HepG2 (cell line): ENCODE measurements around the gene DBN1. TPM values are rescaled to one million over a fixed set of nuclear protein-coding genes. Genes with fewer than 3 reads are reported as not detected.

Source experiments
- ATAC-seq: fragments of 200-7000 bp; cut with Tn5 transposase; 3 replicates; pipeline ENCODE4 v1.9.1; 2020; ENCODE audit warnings: mild to moderate bottlenecking, moderate library complexity
- BruUV-seq: library from RNA; stranded (reverse); fragments of 400-500 nt; replicated peaks from 2 replicates; lab custom pipeline; 2021; lab: Mats Ljungman, UMichigan
- CTCF ChIA-PET: fragments of 300-600 bp; formaldehyde crosslinking; extraction: SDS; loops from one replicate; lab custom pipeline; 2021; ENCODE audit warnings: low total read pairs, inconsistent platforms, low intra/inter-chr PET ratio; lab: Yijun Ruan, JAX
- POLR2A ChIA-PET: fragments of 350-600 bp; sonication (Branson Sonifier 250); formaldehyde crosslinking; loops from one replicate; lab custom pipeline; 2020; ENCODE audit warnings: antibody characterized with exemption, inconsistent platforms; lab: Yijun Ruan, JAX
- DNase-seq: peaks from one replicate; pipeline ENCODE4 v3.0.0-alpha.2; 2015; ENCODE audit warnings: low spot score
- FAIRE-seq: peaks from 3 replicates; lab custom pipeline; 2011; peaks lifted over from hg19 to GRCh38; lab: Jason Lieb, UNC
- H2AFZ ChIP-seq: one replicate; pipeline ENCODE4 v1.6.1; 2011; ENCODE audit warnings: low read length, inconsistent platforms
- H3K27ac ChIP-seq: fragments of 300-600 bp; 3 replicates; pipeline ENCODE4 v1.8.0; 2011; ENCODE audit warnings: mixed run types, mild to moderate bottlenecking, mixed read lengths, low read length, inconsistent platforms; ENCODE audit not compliant: insufficient read depth; ENCODE audit errors: extremely low read length
- H3K27me3 ChIP-seq, 2 experiments: fragments of 200-600 bp in 1 of 2; 2 replicates in 1 of 2; 3 replicates in 1 of 2; pipeline versions ENCODE4 v1.6.0 to v1.8.0; 2011; ENCODE audit warnings: low read length in 2 of 2, mild to moderate bottlenecking in 2 of 2, moderate library complexity in 2 of 2, inconsistent platforms in 1 of 2; ENCODE audit not compliant: insufficient read depth in 2 of 2, control insufficient read depth in 1 of 2
- H3K36me3 ChIP-seq, 2 experiments: fragments of 200-600 bp in 1 of 2; replicated peaks in 1 of 2; 2 replicates in 1 of 2; 3 replicates in 1 of 2; pipeline versions ENCODE4 v1.5.1 to v1.8.0; 2011; ENCODE audit warnings: low read length in 2 of 2, inconsistent platforms in 1 of 2; ENCODE audit not compliant: insufficient read depth in 2 of 2, control insufficient read depth in 1 of 2
- H3K4me1 ChIP-seq: 2 replicates; pipeline ENCODE4 v1.5.1; 2012; ENCODE audit warnings: low read length, inconsistent platforms; ENCODE audit not compliant: insufficient read depth
- H3K4me2 ChIP-seq: 2 replicates; pipeline ENCODE4 v1.6.0; 2011; ENCODE audit warnings: low read depth, low read length, inconsistent platforms
- H3K4me3 ChIP-seq, 3 experiments: fragments of 200-600 bp in 1 of 3; sonication (generic), shearing (Covaris generic) in 1 of 3; replicated peaks in 1 of 3; 2 replicates each; pipeline ENCODE4 v1.5.1; 2011 to 2016; ENCODE audit warnings: low read length in 3 of 3, inconsistent platforms in 2 of 3, low read depth in 2 of 3, mild to moderate bottlenecking in 2 of 3, control low read depth in 1 of 3, mixed read lengths in 1 of 3; ENCODE audit not compliant: insufficient read depth in 1 of 3
- H3K79me2 ChIP-seq: one replicate; pipeline ENCODE4 v1.6.1; 2011; ENCODE audit warnings: low read length, inconsistent platforms; ENCODE audit not compliant: insufficient read depth
- H3K9ac ChIP-seq: 2 replicates; pipeline ENCODE4 v1.6.0; 2011; ENCODE audit warnings: mild to moderate bottlenecking, low read depth, low read length, inconsistent platforms; ENCODE audit not compliant: insufficient read depth
- H3K9me3 ChIP-seq: 2 replicates; pipeline ENCODE4 v1.5.1; 2012; ENCODE audit warnings: mild to moderate bottlenecking, low read length
- H4K20me1 ChIP-seq: 2 replicates; pipeline ENCODE4 v1.6.0; 2011; ENCODE audit warnings: inconsistent platforms, mild to moderate bottlenecking, low read length, moderate library complexity; ENCODE audit not compliant: insufficient read depth
- AGO2 ChIP-seq: fragments of 200-400 bp; formaldehyde crosslinking; optimal IDR thresholded peaks from 2 replicates; pipeline ENCODE3; 2017; ENCODE audit warnings: mild to moderate bottlenecking, low read depth, low read length, moderate library complexity
- DDIT3 ChIP-seq: sonication (generic); formaldehyde crosslinking; IDR thresholded peaks from 2 replicates; pipeline ENCODE4 v1.4.0; 2020; ENCODE audit warnings: mild to moderate bottlenecking, missing genetic modification reagents
- NFE2L1 ChIP-seq: sonication (generic); formaldehyde crosslinking; IDR thresholded peaks from 2 replicates; pipeline ENCODE4 v1.4.0; 2020; ENCODE audit warnings: missing genetic modification reagents, mild to moderate bottlenecking, borderline replicate concordance
- RBM22 ChIP-seq: fragments of 200-400 bp; formaldehyde crosslinking; optimal IDR thresholded peaks from 2 replicates; pipeline ENCODE3; 2017; ENCODE audit warnings: mild to moderate bottlenecking, low read length, moderate library complexity
- WGBS: methylation state at CpG from one replicate; pipeline ENCODE4 v1.1.6; 2017; ENCODE audit warnings: low lambda C conversion rate; 5-methylcytosine and 5-hydroxymethylcytosine counted together
- in situ Hi-C: cut with HindIII; loops from 2 replicates; pipeline ENCODE4 v1.10.0; 2017; ENCODE audit warnings: low pct_unique_long_range_greater_than_20kb; ENCODE audit not compliant: extremely low pct_ligation_motif_present
- intact Hi-C: fragments of 100-400 bp; cut with micrococcal nuclease; formaldehyde crosslinking; loops from one replicate; pipeline ENCODE4 v1.10.0; 2022; ENCODE audit not compliant: unreplicated experiment
- polyA plus RNA-seq, 8 experiments: library from polyadenylated mRNA; depleted of rRNA in 3 of 8; stranded (reverse) in 7 of 8; unstranded in 1 of 8; fragments of >200 nt; fragmentation: Illumina TruSeq in 4 of 8; extraction: Trizol in 4 of 8; gene quantifications; 2 replicates each; pipeline versions ENCODE4 v1.2.1 to v1.2.3, GENCODE V29; 2011 to 2016; ENCODE audit warnings: low read depth in 4 of 8, missing spikeins in 1 of 8, mixed read lengths in 1 of 8; ENCODE audit not compliant: insufficient read depth in 1 of 8
- total RNA-seq, 5 experiments: library from RNA; depleted of rRNA; stranded (reverse); fragments of >200 nt; fragmentation: Illumina TruSeq; extraction: Trizol; gene quantifications; 2 replicates each; pipeline ENCODE4 v1.2.3, GENCODE V29; 2016; ENCODE audit warnings: low read depth in 1 of 5

Gene DBN1
- total and polyA plus RNA-seq, 2 of the 13 experiments (the other 11 are each of a cell fraction or from before 2014, with no cell fraction given), result 27.0 to 37.3 TPM

- DNase-seq, result no peak
- H4K20me1 ChIP-seq, result no peaks in the 10 kb centered on the region
- WGBS, result 93% methylated on average over 7 of the region's 11 CpGs
- intact Hi-C loops, result no loop called here
- no peak for TF ChIP-seq DDIT3 (CRISPR knock-in tag)
- TF ChIP-seq AGO2, result peak; percentile 72
- TF ChIP-seq, all 625 proteins: peak for 1
- H3K9ac ChIP-seq, result no peak overlapping the region
- in situ Hi-C loops, result no loop called here
- no peak overlapping the region for H3K4me2 ChIP-seq
- FAIRE-seq (no peak), ATAC-seq (no peak)
- no peaks in the 10 kb centered on the region for H3K9me3 ChIP-seq
- ChIA-PET POLR2A (interaction anchor here (2.1 kb wide), 1 partner anchor 14 kb away, joined by 5 read pairs; no protein-coding TSS in a partner anchor), CTCF (no interaction called here)
- H3K27ac ChIP-seq, result no peak overlapping the region
- H3K4me1 ChIP-seq, result peaks cover 7% of the 10 kb centered on the region
- H3K79me2 ChIP-seq, result peaks cover under 1% of the 10 kb centered on the region
- peaks cover 27 to 49% of the 10 kb centered on the region in 2 experiments; a peak in 4 of 5 replicates for H3K36me3 ChIP-seq
- BruUV-seq, result no TSS peak
- no peak overlapping the region for H3K4me3 ChIP-seq
- H2AFZ ChIP-seq, result no peak overlapping the region
- no peaks in the 10 kb centered on the region for H3K27me3 ChIP-seq
Observed at GRCh38 chr5:177509991-177510566, 36.6 kb upstream of the DBN1 start.

- no peaks in the 10 kb centered on the region for H3K79me2 ChIP-seq
- FAIRE-seq (no peak), DNase-seq (no peak), ATAC-seq (no peak)
- no peak within 1 kb of the TSS for H3K27ac ChIP-seq
- H3K4me2 ChIP-seq, result no peak within 1 kb of the TSS
- intact Hi-C loops, result no loop called here
- TF ChIP-seq NFE2L1 (CRISPR knock-in tag) (no peak), RBM22 (peak; percentile 28), AGO2 (peak; percentile 43)
- H3K9ac ChIP-seq, result no peak within 1 kb of the TSS
- WGBS, result 93% methylated on average over 13 of the region's 20 CpGs
- H4K20me1 ChIP-seq, result no peaks in the 10 kb centered on the region
- ChIA-PET CTCF (no interaction called here), POLR2A (interaction anchor here (2.1 kb wide), 1 partner anchor 14 kb away, joined by 5 read pairs; no protein-coding TSS in a partner anchor)
- no peak within 1 kb of the TSS for H3K4me3 ChIP-seq
- no peaks in the 10 kb centered on the region for H3K27me3 ChIP-seq
- BruUV-seq, result no TSS peak
- H3K4me1 ChIP-seq, result 0 out of 2 replicates have a peak, but pooled peaks cover 1% of the 10 kb centered on the region
- in situ Hi-C loops, result no loop called here
- no peak within 1 kb of the TSS for H2AFZ ChIP-seq
- no peaks in the 10 kb centered on the region for H3K9me3 ChIP-seq
- peaks cover 24 to 43% of the 10 kb centered on the region in 2 experiments; a peak in 4 of 5 replicates for H3K36me3 ChIP-seq
Observed at GRCh38 chr5:177509381-177509951, 36.0 kb upstream of the DBN1 start, which contains the start of gene DOK3. TSS of gene DOK3 (minus strand) at chr5:177509826. CDS start at chr5:177509540, 286 bp downstream.
